ENCODE results near the gene DUSP22.

- TF ChIP-seq POLR2A (IDR thresholded peaks at IDR 0.05) (no peak), CTCF (IDR thresholded peaks at IDR 0.05) (no peak)
Measured at GRCh38 chr6:354631-355280, 62.5 kb downstream of the DUSP22 start.
